Neural cell (in vitro differentiated cells): ENCODE measurements around the gene ORC6.

Experiments used
- EP300 ChIP-seq: fragments of 450-650 bp; conservative IDR thresholded peaks from 2 replicates; pipeline ENCODE4 v1.6.1; 2014; ENCODE audit warnings: antibody characterized with exemption, mild to moderate bottlenecking, moderate library complexity; ENCODE audit not compliant: poor library complexity, severe bottlenecking
- EZH2 ChIP-seq: fragments of 200-600, 300-800 bp; shearing (Covaris generic), sonication (generic); IDR thresholded peaks from 2 replicates; pipeline ENCODE4 v1.6.1; 2014; ENCODE audit warnings: antibody characterized with exemption, low read length, borderline replicate concordance, mild to moderate bottlenecking; ENCODE audit not compliant: insufficient read depth, poor library complexity, severe bottlenecking
- MXI1 ChIP-seq: fragments of 450-650 bp; conservative IDR thresholded peaks from 2 replicates; pipeline ENCODE4 v1.6.1; 2014; ENCODE audit warnings: antibody characterized with exemption, mild to moderate bottlenecking; ENCODE audit not compliant: poor library complexity, severe bottlenecking
- POLR2AphosphoS5 ChIP-seq: IDR thresholded peaks from 2 replicates; pipeline ENCODE4 v1.6.1; 2012
- TF ChIP-seq, protein P1 (sequence below): fragments of 450-650 bp; IDR thresholded peaks from 2 replicates; pipeline ENCODE4 v1.5.1; 2014; ENCODE audit warnings: antibody characterized with exemption, mild to moderate bottlenecking, moderate library complexity; ENCODE audit not compliant: poor library complexity, severe bottlenecking
- TF ChIP-seq, protein P2 (sequence below): IDR thresholded peaks from 2 replicates; pipeline ENCODE4 v1.6.1; 2012; ENCODE audit warnings: borderline replicate concordance

- TF ChIP-seq, protein P1, sequence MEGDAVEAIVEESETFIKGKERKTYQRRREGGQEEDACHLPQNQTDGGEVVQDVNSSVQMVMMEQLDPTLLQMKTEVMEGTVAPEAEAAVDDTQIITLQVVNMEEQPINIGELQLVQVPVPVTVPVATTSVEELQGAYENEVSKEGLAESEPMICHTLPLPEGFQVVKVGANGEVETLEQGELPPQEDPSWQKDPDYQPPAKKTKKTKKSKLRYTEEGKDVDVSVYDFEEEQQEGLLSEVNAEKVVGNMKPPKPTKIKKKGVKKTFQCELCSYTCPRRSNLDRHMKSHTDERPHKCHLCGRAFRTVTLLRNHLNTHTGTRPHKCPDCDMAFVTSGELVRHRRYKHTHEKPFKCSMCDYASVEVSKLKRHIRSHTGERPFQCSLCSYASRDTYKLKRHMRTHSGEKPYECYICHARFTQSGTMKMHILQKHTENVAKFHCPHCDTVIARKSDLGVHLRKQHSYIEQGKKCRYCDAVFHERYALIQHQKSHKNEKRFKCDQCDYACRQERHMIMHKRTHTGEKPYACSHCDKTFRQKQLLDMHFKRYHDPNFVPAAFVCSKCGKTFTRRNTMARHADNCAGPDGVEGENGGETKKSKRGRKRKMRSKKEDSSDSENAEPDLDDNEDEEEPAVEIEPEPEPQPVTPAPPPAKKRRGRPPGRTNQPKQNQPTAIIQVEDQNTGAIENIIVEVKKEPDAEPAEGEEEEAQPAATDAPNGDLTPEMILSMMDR: no peak
- no peak for TF ChIP-seq POLR2AphosphoS5
- TF ChIP-seq, protein P2, sequence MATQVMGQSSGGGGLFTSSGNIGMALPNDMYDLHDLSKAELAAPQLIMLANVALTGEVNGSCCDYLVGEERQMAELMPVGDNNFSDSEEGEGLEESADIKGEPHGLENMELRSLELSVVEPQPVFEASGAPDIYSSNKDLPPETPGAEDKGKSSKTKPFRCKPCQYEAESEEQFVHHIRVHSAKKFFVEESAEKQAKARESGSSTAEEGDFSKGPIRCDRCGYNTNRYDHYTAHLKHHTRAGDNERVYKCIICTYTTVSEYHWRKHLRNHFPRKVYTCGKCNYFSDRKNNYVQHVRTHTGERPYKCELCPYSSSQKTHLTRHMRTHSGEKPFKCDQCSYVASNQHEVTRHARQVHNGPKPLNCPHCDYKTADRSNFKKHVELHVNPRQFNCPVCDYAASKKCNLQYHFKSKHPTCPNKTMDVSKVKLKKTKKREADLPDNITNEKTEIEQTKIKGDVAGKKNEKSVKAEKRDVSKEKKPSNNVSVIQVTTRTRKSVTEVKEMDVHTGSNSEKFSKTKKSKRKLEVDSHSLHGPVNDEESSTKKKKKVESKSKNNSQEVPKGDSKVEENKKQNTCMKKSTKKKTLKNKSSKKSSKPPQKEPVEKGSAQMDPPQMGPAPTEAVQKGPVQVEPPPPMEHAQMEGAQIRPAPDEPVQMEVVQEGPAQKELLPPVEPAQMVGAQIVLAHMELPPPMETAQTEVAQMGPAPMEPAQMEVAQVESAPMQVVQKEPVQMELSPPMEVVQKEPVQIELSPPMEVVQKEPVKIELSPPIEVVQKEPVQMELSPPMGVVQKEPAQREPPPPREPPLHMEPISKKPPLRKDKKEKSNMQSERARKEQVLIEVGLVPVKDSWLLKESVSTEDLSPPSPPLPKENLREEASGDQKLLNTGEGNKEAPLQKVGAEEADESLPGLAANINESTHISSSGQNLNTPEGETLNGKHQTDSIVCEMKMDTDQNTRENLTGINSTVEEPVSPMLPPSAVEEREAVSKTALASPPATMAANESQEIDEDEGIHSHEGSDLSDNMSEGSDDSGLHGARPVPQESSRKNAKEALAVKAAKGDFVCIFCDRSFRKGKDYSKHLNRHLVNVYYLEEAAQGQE: no peak
- TF ChIP-seq EP300: no peak
- TF ChIP-seq EZH2: no peak
- no peak for TF ChIP-seq MXI1
These were observed 47.2 kb downstream of the ORC6 start for GRCh38 chr16:46736695-46737094.
